GM12873 (cell line): ENCODE measurements around the gene CRADD.

Source experiments
- TF ChIP-seq, protein P1 (sequence below): IDR thresholded peaks from 2 replicates; pipeline ENCODE4 v1.5.1; 2012; ENCODE audit warnings: low read depth, mild to moderate bottlenecking, moderate library complexity, low read length, control low read depth; ENCODE audit not compliant: insufficient read depth; ENCODE audit errors: missing control alignments

The CRADD gene

DNA sequence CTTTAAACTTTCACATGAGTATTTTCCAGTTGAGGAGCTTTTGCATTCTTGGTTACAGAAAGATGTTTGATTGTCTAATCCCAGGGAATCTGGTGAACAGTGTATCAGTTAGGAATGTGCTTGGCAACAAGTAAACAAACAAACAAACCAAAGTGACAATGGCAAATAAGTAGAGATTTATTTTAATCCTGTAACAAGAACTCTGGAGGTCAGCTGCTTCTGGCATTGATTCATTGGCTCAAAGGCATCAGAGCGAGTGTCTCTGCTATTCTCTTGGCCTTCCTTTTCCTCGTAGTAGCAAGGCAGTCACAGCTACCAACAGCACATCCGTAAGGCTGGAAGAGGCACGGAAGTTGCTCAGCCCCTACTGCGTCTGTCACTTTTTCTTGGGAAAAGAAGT, 37.2 kb downstream of the CRADD start:
- TF ChIP-seq, protein P1, sequence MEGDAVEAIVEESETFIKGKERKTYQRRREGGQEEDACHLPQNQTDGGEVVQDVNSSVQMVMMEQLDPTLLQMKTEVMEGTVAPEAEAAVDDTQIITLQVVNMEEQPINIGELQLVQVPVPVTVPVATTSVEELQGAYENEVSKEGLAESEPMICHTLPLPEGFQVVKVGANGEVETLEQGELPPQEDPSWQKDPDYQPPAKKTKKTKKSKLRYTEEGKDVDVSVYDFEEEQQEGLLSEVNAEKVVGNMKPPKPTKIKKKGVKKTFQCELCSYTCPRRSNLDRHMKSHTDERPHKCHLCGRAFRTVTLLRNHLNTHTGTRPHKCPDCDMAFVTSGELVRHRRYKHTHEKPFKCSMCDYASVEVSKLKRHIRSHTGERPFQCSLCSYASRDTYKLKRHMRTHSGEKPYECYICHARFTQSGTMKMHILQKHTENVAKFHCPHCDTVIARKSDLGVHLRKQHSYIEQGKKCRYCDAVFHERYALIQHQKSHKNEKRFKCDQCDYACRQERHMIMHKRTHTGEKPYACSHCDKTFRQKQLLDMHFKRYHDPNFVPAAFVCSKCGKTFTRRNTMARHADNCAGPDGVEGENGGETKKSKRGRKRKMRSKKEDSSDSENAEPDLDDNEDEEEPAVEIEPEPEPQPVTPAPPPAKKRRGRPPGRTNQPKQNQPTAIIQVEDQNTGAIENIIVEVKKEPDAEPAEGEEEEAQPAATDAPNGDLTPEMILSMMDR: no peak

DNA sequence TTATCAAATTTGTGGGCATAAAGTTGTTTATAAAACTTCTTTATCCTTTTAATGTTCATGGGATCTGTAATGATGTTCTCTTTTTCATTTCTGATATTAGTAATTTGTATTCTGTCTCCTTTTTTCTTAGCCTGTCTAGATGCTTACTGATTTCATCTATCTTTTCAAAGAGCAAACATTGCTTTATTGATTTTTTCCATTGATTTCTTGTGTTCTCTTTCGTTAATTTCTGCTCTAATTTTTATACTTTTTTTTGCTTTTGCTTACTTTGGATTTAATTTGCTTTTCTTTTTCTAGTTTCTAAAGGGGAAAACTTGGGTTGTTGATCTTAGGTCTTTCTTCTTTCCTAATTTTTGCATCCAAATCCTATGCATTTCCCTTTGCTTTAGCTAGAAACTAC, 42.5 kb downstream of the CRADD start:
- TF ChIP-seq, protein P1: no peak

DNA sequence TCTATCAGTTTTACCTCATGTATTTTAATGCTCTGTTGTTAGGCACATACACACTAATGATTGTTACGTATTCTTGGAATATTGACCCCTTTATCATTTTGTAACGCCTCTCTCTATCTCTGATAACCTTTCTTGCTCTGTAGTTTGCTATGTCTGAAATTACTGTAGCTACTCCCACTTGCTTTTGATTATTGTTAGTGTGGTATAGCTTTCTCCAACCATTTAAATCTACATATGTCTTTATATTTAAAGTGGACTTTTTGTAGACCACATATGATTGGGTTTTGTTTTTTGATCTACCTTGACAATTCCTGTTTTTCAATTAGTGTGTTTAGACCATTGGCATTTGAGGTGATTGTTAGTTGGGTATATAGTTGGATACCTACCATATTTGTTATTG, 43.4 kb downstream of the CRADD start:
- TF ChIP-seq, protein P1: no peak

DNA sequence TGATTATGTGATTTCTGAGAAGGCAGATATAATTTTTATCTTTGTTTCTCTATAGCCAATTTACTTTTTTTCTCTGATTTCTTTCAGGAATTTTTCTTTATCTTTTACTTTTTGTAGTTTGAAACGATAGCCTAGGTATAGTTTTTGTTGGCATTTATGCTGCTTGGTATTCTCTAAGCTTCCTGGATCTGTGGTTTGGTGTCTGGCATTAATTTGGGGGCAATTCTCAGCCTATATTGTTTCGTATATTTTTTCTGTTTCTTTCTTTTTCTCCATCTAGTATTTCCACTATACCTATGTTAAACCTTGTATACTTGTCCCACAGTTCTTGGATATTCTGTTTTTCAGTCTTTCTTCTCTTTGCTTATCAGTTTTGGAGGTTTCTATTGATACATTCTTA, 45.0 kb downstream of the CRADD start:
- TF ChIP-seq, protein P1: no peak

DNA sequence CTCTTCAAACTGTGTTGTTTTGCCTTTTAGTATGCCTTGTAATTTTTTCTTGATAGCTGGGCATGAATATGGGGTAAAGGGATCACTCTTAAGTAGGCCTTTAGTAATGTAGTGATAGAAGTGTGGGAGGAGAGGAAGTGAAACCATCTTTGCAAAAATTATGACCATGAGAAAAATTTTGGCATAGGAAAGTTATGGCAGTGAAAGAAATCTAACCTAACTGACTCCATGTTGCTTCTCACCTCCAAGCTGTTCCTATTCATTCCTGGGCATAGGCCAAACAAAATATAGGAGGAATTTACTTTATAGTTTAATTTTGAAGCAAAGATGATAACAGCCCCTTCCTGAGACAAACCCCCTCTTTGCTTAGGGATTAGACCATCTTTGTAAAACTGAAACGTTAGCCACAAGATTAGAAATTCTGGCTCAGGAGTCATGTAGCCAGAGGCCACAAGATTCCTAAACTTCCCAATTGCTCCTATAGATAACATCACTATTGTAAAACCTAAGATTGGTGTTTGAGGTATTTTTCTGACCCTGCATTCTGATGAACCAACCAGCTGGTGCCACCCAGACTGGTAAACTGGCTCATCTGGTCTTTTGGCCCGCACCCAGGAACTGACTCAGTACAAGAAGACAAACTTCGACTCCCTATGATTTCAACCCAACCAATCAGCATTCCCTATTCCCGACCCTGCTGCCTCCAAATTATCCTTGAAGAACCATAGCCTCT, 45.8 kb downstream of the CRADD start:
- TF ChIP-seq, protein P1: no peak

DNA sequence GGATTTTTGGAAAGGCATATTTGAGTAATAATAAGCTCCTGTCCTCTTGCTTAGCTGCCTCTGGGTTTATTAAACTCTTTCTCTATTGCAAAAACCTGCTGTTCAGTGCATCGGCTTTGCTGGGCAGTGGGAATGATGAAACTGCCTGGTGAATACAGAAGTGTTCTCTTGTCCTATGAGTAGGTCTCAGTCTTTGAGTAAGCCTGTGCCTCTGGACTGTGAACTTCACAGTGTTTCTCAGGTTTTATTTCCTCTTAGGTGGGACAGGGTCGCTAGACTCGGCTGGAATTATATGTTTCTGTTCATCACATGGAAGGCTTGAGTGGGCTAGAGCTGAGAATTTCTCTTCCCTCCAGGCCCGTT, 46.4 kb downstream of the CRADD start:
- TF ChIP-seq, protein P1: no peak

DNA sequence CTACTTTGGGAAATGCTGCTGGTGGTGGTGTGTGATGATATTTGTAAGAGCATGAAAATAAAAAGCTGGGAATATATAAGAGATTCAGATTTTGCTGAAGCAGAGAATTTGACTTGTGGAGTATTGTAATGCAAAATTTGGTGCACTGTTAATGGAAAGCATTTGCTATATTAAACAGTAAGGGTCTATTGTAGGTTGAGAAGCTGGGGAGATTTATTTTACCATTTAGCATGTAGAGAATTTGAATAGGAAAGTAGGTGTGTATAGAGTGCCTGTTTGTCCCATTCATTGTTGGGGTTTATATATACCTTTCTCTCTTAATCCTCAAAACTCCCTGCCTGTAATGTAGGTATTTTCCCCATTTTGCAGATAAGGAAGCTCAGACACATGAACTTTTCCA, 48.4 kb downstream of the CRADD start:
- TF ChIP-seq, protein P1: no peak
